Duodenal mucosa (tissue), 2 donors: Measurements from ENCODE around the gene ZNF280A.
A peak's percentile ranks its signal among the peaks of the same experiment; 100 is the strongest.
"Not testable (repeated sequence)": the region's sequence is repeated elsewhere in the genome, so short reads cannot be mapped to it uniquely, and the experiment has no call there.

Source experiments
- H3K27ac ChIP-seq: one replicate; pipeline ENCODE4 v1.7.0; 2013; ENCODE audit warnings: low read depth, low read length
- H3K27me3 ChIP-seq, 2 donors: one replicate each; pipeline ENCODE4 v1.7.0; 2013; ENCODE audit warnings: low read length in 2 of 2, control low read depth in 1 of 2; ENCODE audit not compliant: insufficient read depth in 2 of 2, control insufficient read depth in 1 of 2
- H3K36me3 ChIP-seq, 2 donors: one replicate each; pipeline ENCODE4 v1.7.0; 2013; ENCODE audit warnings: low read length in 2 of 2, control low read depth in 1 of 2; ENCODE audit not compliant: insufficient read depth in 2 of 2, control insufficient read depth in 1 of 2
- H3K4me1 ChIP-seq, 2 donors: one replicate each; pipeline ENCODE4 v1.7.0; 2013; ENCODE audit warnings: low read length in 2 of 2, control low read depth in 1 of 2; ENCODE audit not compliant: insufficient read depth in 2 of 2, control insufficient read depth in 1 of 2
- H3K4me3 ChIP-seq, 2 donors: one replicate each; pipeline ENCODE4 v1.7.0; 2013; ENCODE audit warnings: low read length in 2 of 2, low read depth in 1 of 2
- H3K9ac ChIP-seq, 2 donors: one replicate each; pipeline ENCODE4 v1.7.0; 2013; ENCODE audit warnings: low read length in 2 of 2, low read depth in 1 of 2
- H3K9me3 ChIP-seq, 2 donors: one replicate each; pipeline ENCODE4 v1.7.0; 2013; ENCODE audit warnings: low read length in 2 of 2, control low read depth in 1 of 2; ENCODE audit not compliant: control insufficient read depth in 1 of 2

The ZNF280A gene

GRCh38 chr22:22513619-22514018, 6.5 kb downstream of the ZNF280A start:
- H3K9ac ChIP-seq: no peak overlapping the region
- H3K27me3 ChIP-seq: peaks cover 0 to 3% of the 10 kb centered on the region in 2 donors
- no peak overlapping the region for H3K27ac ChIP-seq

GRCh38 chr22:22512951-22513350, 7.1 kb downstream of the ZNF280A start:
- Histone ChIP-seq H3K9me3 (no peaks in the 10 kb centered on the region), H3K4me1 (peaks cover 1% of the 10 kb centered on the region in 2 donors), H3K27me3 (peaks cover 0 to 3% of the 10 kb centered on the region in 2 donors), H3K36me3 (no peaks in the 10 kb centered on the region), H3K27ac (no peak overlapping the region), H3K9ac (no peak overlapping the region), H3K4me3 (no peak overlapping the region)

More at GRCh38 chr22:22513619-22514018, 6.5 kb downstream of the ZNF280A start:
- Histone ChIP-seq H3K9me3 (no peaks in the 10 kb centered on the region), H3K4me1 (no peaks in the 10 kb centered on the region), H3K4me3 (no peak overlapping the region), H3K36me3 (no peaks in the 10 kb centered on the region)

- not testable (repeated sequence) for H3K27ac ChIP-seq, H3K4me3 ChIP-seq, H3K27me3 ChIP-seq, H3K36me3 ChIP-seq, H3K9ac ChIP-seq, H3K4me1 ChIP-seq, H3K9me3 ChIP-seq
Measured at GRCh38 chr22:22510833-22511232, 9.2 kb downstream of the ZNF280A start.

GRCh38 chr22:22509912-22510311, 10.2 kb downstream of the ZNF280A start:
- not testable (repeated sequence) for H3K36me3 ChIP-seq, H3K4me1 ChIP-seq, H3K27ac ChIP-seq, H3K9me3 ChIP-seq, H3K27me3 ChIP-seq, H3K9ac ChIP-seq, H3K4me3 ChIP-seq

- H3K4me3 ChIP-seq: peak within 1 kb of the TSS; percentile 72 to 85
- no peaks in the 10 kb centered on the region for H3K27me3 ChIP-seq
- no peaks in the 10 kb centered on the region for H3K9me3 ChIP-seq
- no peak within 1 kb of the TSS for H3K27ac ChIP-seq
- H3K9ac ChIP-seq: peak within 1 kb of the TSS; percentile 26 to 76
- H3K4me1 ChIP-seq: peaks cover 4% of the 10 kb centered on the region in 2 donors
- H3K36me3 ChIP-seq: no peaks in the 10 kb centered on the region
Measured at GRCh38 chr22:22508274-22509176, 11.5 kb downstream of the ZNF280A start, which contains the start of gene ZNF280B. ZNF280B (minus strand) TSS chr22:22508742; CDS start chr22:22489398, 19,344 bp downstream.

GRCh38 chr22:22507743-22508273, 12.3 kb downstream of the ZNF280A start:
- Histone ChIP-seq H3K9ac (peak overlapping the region in 1 of 2 donors; percentile 26), H3K27ac (no peak overlapping the region), H3K36me3 (no peaks in the 10 kb centered on the region), H3K9me3 (no peaks in the 10 kb centered on the region), H3K4me1 (peaks cover 4% of the 10 kb centered on the region in 2 donors), H3K27me3 (no peaks in the 10 kb centered on the region), H3K4me3 (peak overlapping the region; percentile 72 to 85)

- no peak overlapping the region for H3K9ac ChIP-seq
- no peaks in the 10 kb centered on the region for H3K27me3 ChIP-seq
- H3K36me3 ChIP-seq: no peaks in the 10 kb centered on the region
- H3K4me1 ChIP-seq: peaks cover 4% of the 10 kb centered on the region in 2 donors
- no peak overlapping the region for H3K27ac ChIP-seq
- no peaks in the 10 kb centered on the region for H3K9me3 ChIP-seq
- no peak overlapping the region for H3K4me3 ChIP-seq
Measured at GRCh38 chr22:22506736-22507135, 13.3 kb downstream of the ZNF280A start.

GRCh38 chr22:22498267-22498666, 21.8 kb downstream of the ZNF280A start:
- no peak overlapping the region for H3K4me3 ChIP-seq
- H3K9ac ChIP-seq: no peak overlapping the region
- no peaks in the 10 kb centered on the region for H3K27me3 ChIP-seq
- H3K9me3 ChIP-seq: no peaks in the 10 kb centered on the region
- H3K4me1 ChIP-seq: no peaks in the 10 kb centered on the region
- H3K36me3 ChIP-seq: no peaks in the 10 kb centered on the region
- H3K27ac ChIP-seq: no peak overlapping the region

- H3K27me3 ChIP-seq, H3K9ac ChIP-seq, H3K9me3 ChIP-seq, H3K36me3 ChIP-seq, H3K4me1 ChIP-seq, H3K27ac ChIP-seq, H3K4me3 ChIP-seq: not testable (repeated sequence)
Measured at GRCh38 chr22:22491589-22491988, 28.5 kb downstream of the ZNF280A start.

- Histone ChIP-seq H3K4me3 (no peak overlapping the region), H3K36me3 (no peaks in the 10 kb centered on the region), H3K9me3 (no peaks in the 10 kb centered on the region), H3K9ac (no peak overlapping the region), H3K27me3 (no peaks in the 10 kb centered on the region), H3K27ac (no peak overlapping the region), H3K4me1 (no peaks in the 10 kb centered on the region)
Measured at GRCh38 chr22:22488736-22489135, 31.3 kb downstream of the ZNF280A start.
